Endothelial cell of umbilical vein (primary cell): Measurements from ENCODE around the gene FAM193B. TPM values are rescaled to one million over a fixed set of nuclear protein-coding genes. Genes with fewer than 3 reads are reported as not detected.

Experiments
- BruUV-seq: library from RNA; stranded (reverse); fragments of 400-500 nt; replicated peaks from 2 replicates; lab custom pipeline; 2021; lab: Mats Ljungman, UMichigan
- CTCF ChIA-PET: fragments of 300-600, 350-600 bp; sonication (Branson Sonifier 250); formaldehyde crosslinking; loops from one replicate; lab custom pipeline; 2021; ENCODE audit warnings: antibody characterized with exemption, inconsistent platforms; lab: Charles Lee
- POLR2A ChIA-PET: fragments of 300-600, 350-600 bp; sonication (Branson Sonifier 250); formaldehyde crosslinking; loops from one replicate; lab custom pipeline; 2021; ENCODE audit warnings: antibody characterized with exemption, inconsistent platforms; lab: Charles Lee
- DNase-seq: peaks from one replicate; pipeline ENCODE4 v3.0.0-alpha.2; 2011; ENCODE audit warnings: low read depth, low spot score
- FAIRE-seq: peaks from 2 replicates; lab custom pipeline; 2011; peaks lifted over from hg19 to GRCh38; lab: Jason Lieb, UNC
- H2AFZ ChIP-seq: 2 replicates; pipeline ENCODE4 v1.6.0; 2012; ENCODE audit warnings: low read depth, low read length, control low read depth, inconsistent platforms
- H3K27ac ChIP-seq: 2 replicates; pipeline ENCODE4 v1.5.1; 2011; ENCODE audit warnings: low read depth, mild to moderate bottlenecking, control low read depth, low read length, moderate library complexity; ENCODE audit not compliant: insufficient read depth
- H3K27me3 ChIP-seq, 2 experiments: 2 replicates each; pipeline versions ENCODE4 v1.6.0 to v1.6.1; 2011; ENCODE audit warnings: low read length in 2 of 2, mixed read lengths in 1 of 2; ENCODE audit not compliant: control insufficient read depth in 2 of 2, insufficient read depth in 2 of 2
- H3K36me3 ChIP-seq, 2 experiments: 2 replicates in 1 of 2; 3 replicates in 1 of 2; pipeline ENCODE4 v1.5.1; 2011; ENCODE audit warnings: low read length in 2 of 2, mild to moderate bottlenecking in 1 of 2, moderate library complexity in 1 of 2; ENCODE audit not compliant: control insufficient read depth in 2 of 2, insufficient read depth in 2 of 2; ENCODE audit errors: extremely low read depth in 1 of 2
- H3K4me1 ChIP-seq: 3 replicates; pipeline ENCODE4 v1.5.1; 2011; ENCODE audit warnings: mild to moderate bottlenecking, low read length; ENCODE audit not compliant: control insufficient read depth, insufficient read depth; ENCODE audit errors: extremely low read depth
- H3K4me2 ChIP-seq: 2 replicates; pipeline ENCODE4 v1.6.1; 2011; ENCODE audit warnings: low read length, control low read depth, mixed read lengths; ENCODE audit not compliant: insufficient read depth
- H3K4me3 ChIP-seq, 3 experiments: fragments of 200-600 bp in 1 of 3; sonication (generic), shearing (Covaris generic) in 1 of 3; replicated peaks in 1 of 3; 2 replicates each; pipeline ENCODE4 v1.5.1; 2011 to 2016; ENCODE audit warnings: control low read depth in 3 of 3, low read length in 3 of 3, mild to moderate bottlenecking in 2 of 3, inconsistent platforms in 1 of 3, low read depth in 1 of 3, moderate library complexity in 1 of 3; ENCODE audit not compliant: insufficient read depth in 1 of 3
- H3K79me2 ChIP-seq: 2 replicates; pipeline ENCODE4 v1.6.0; 2012; ENCODE audit warnings: low read length, inconsistent platforms; ENCODE audit not compliant: control insufficient read depth, insufficient read depth
- H3K9ac ChIP-seq: replicated peaks from 2 replicates; pipeline ENCODE3; 2011; ENCODE audit warnings: low read length, control low read depth; ENCODE audit not compliant: insufficient read depth; ENCODE audit errors: extremely low read depth
- H3K9me1 ChIP-seq: replicated peaks from 3 replicates; pipeline ENCODE4 v1.6.0; 2011; ENCODE audit warnings: mild to moderate bottlenecking, low read length; ENCODE audit not compliant: control insufficient read depth, insufficient read depth; ENCODE audit errors: extremely low read depth
- H3K9me3 ChIP-seq: replicated peaks from 2 replicates; pipeline ENCODE4 v1.5.1; 2012; ENCODE audit warnings: low read length, inconsistent platforms; ENCODE audit not compliant: control insufficient read depth, insufficient read depth
- H4K20me1 ChIP-seq: replicated peaks from 2 replicates; pipeline ENCODE3; 2011; ENCODE audit warnings: mild to moderate bottlenecking, low read length; ENCODE audit not compliant: control insufficient read depth, insufficient read depth; ENCODE audit errors: extremely low read depth
- EZH2 ChIP-seq: IDR thresholded peaks from 2 replicates; pipeline ENCODE4 v1.6.1; 2012; ENCODE audit warnings: borderline replicate concordance, low read depth, mild to moderate bottlenecking, moderate library complexity, low read length, inconsistent platforms; ENCODE audit not compliant: severe bottlenecking
- FOS ChIP-seq: IDR thresholded peaks from 2 replicates; pipeline ENCODE4 v1.6.1; 2011; ENCODE audit warnings: mild to moderate bottlenecking, low read length, moderate library complexity, borderline replicate concordance; ENCODE audit not compliant: insufficient read depth
- GATA2 ChIP-seq: IDR thresholded peaks from 2 replicates; pipeline ENCODE4 v1.7.0; 2011; ENCODE audit warnings: low read depth, mild to moderate bottlenecking, moderate library complexity, mixed read lengths, low read length; ENCODE audit not compliant: insufficient read length, insufficient read depth
- JUN ChIP-seq: IDR thresholded peaks from 2 replicates; pipeline ENCODE4 v1.6.1; 2011; ENCODE audit warnings: borderline replicate concordance, low read depth; ENCODE audit not compliant: insufficient read length, insufficient read depth
- MYC ChIP-seq: IDR thresholded peaks from one replicate; pipeline ENCODE4 v1.6.1; 2011; ENCODE audit warnings: mild to moderate bottlenecking, low read depth, low read length
- POLR2A ChIP-seq: IDR thresholded peaks from 2 replicates; pipeline ENCODE4 v1.6.1; 2012; ENCODE audit warnings: low read depth, mild to moderate bottlenecking, control low read depth, low read length
- POLR2AphosphoS5 ChIP-seq: IDR thresholded peaks from 2 replicates; pipeline ENCODE4 v1.6.1; 2012; ENCODE audit warnings: low read depth, mild to moderate bottlenecking, control low read depth, low read length, moderate library complexity; ENCODE audit not compliant: insufficient read depth
- dilution Hi-C: fragments of 300-500 bp; cut with MboI; formaldehyde crosslinking; loops from one replicate; pipeline ENCODE4 v1.15.0; 2019; ENCODE audit warnings: low sequenced_read_pairs; ENCODE audit not compliant: extremely low pct_ligation_motif_present
- intact Hi-C: fragments of 100-400 bp; cut with micrococcal nuclease; formaldehyde crosslinking; loops from one replicate; pipeline ENCODE4 v1.10.0; 2022
- polyA plus RNA-seq, 4 experiments: library from polyadenylated mRNA; depleted of rRNA in 3 of 4; stranded (reverse) in 3 of 4; unstranded in 1 of 4; fragments of >200 nt; gene quantifications; 2 replicates each; pipeline versions ENCODE4 v1.2.1 to v1.2.3, GENCODE V29; 2011 to 2012; ENCODE audit warnings: missing spikeins in 1 of 4
- total RNA-seq: library from RNA; stranded (reverse); gene quantifications from 2 replicates; pipeline ENCODE4 v1.2.3, GENCODE V29; 2021
- TF ChIP-seq, protein P1 (sequence below), 2 donors: IDR thresholded peaks; 1 replicate in 1 of 2; 2 replicates in 1 of 2; pipeline ENCODE4 v1.5.1; 2011; ENCODE audit warnings: low read length in 2 of 2, mild to moderate bottlenecking in 2 of 2, moderate library complexity in 2 of 2, control low read depth in 1 of 2, inconsistent platforms in 1 of 2, low read depth in 1 of 2; ENCODE audit not compliant: insufficient read depth in 1 of 2; ENCODE audit errors: extremely low read depth in 1 of 2
- TF ChIP-seq, protein P2 (sequence below): IDR thresholded peaks from 2 replicates; pipeline ENCODE4 v1.6.1; 2011; ENCODE audit not compliant: insufficient read depth, insufficient read length

FAM193B gene
- total and polyA plus RNA-seq, 2 donors (not counting 3 experiments of a cell fraction or from before 2014, with no cell fraction given): 57.9 to 75.7 TPM

DNA sequence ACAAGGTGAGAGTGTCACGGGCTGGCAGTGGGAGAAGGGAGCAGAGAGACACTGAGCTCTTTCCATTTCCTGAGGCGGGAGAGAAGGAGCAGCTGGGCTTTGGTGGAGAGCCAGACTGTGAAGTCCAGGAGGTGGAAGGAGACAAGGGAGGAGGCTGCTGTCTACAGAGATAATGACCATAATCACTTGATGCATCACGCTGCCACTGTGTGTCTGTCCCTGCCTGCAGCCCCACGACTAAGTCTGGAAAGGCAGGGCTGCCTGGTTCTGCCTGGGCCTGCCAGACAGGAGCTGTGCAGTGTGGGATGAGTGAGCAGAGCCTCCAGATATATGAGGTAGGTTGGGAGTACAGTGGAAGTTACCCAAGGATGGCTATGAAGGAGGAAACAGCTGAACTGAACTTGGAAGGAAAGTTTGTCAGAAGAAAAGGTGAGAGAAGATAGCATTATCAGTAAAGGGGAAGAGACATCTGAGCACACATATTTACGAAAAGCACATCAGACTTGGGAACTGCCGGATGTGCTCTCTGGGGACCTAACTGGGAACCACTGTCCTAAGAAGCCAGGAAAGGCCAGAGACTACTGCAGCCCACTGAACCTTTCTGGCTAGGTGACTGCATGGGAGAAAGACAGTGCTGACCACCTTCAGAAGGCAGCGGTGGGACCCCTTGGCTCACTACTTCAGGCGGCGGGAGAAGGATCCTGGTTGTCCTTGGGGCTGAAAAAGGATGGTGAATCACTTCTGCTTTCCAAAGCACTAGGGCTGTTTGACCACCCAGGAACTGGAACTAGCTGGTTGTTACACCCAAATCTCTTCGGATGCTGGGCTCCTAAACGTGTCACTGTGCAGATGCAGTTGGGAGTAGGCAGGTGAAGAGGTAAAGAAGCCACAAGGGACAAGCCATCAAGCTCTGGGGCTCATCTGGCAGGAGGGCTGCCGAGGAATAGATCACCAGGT lies 24.8 kb downstream of the FAM193B start:
- dilution Hi-C loops (no loop called here), intact Hi-C loops (no loop called here)
- BruUV-seq: no TSS peak
- no peaks in the 10 kb centered on the region for H3K4me1 ChIP-seq
- FAIRE-seq (no peak), DNase-seq (no peak)
- H3K27ac ChIP-seq: no peak overlapping the region
- no peaks in the 10 kb centered on the region for H3K79me2 ChIP-seq
- H3K27me3 ChIP-seq: no peaks in the 10 kb centered on the region
- no peaks in the 10 kb centered on the region for H3K9me1 ChIP-seq
- POLR2A ChIA-PET: no interaction called here
- H2AFZ ChIP-seq: no peak overlapping the region
- no peak overlapping the region for H3K9ac ChIP-seq
- H3K4me3 ChIP-seq: no peak overlapping the region
- peaks cover 17 to 66% of the 10 kb centered on the region in 2 experiments for H3K36me3 ChIP-seq
- TF ChIP-seq, protein P1, sequence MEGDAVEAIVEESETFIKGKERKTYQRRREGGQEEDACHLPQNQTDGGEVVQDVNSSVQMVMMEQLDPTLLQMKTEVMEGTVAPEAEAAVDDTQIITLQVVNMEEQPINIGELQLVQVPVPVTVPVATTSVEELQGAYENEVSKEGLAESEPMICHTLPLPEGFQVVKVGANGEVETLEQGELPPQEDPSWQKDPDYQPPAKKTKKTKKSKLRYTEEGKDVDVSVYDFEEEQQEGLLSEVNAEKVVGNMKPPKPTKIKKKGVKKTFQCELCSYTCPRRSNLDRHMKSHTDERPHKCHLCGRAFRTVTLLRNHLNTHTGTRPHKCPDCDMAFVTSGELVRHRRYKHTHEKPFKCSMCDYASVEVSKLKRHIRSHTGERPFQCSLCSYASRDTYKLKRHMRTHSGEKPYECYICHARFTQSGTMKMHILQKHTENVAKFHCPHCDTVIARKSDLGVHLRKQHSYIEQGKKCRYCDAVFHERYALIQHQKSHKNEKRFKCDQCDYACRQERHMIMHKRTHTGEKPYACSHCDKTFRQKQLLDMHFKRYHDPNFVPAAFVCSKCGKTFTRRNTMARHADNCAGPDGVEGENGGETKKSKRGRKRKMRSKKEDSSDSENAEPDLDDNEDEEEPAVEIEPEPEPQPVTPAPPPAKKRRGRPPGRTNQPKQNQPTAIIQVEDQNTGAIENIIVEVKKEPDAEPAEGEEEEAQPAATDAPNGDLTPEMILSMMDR (IDR thresholded peaks at IDR 0.05; ENCODE audit: extremely low read depth in 1 of 2, insufficient read depth in 1 of 2, low read depth in 1 of 2, low read length in 2 of 2): no peak
- no peak for TF ChIP-seq FOS
- TF ChIP-seq MYC: no peak
- TF ChIP-seq JUN: no peak
- TF ChIP-seq POLR2A: no peak
- TF ChIP-seq, protein P2, sequence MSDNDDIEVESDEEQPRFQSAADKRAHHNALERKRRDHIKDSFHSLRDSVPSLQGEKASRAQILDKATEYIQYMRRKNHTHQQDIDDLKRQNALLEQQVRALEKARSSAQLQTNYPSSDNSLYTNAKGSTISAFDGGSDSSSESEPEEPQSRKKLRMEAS: no peak
- TF ChIP-seq POLR2AphosphoS5: no peak
- TF ChIP-seq EZH2: no peak
- TF ChIP-seq GATA2: no peak
- no peak overlapping the region for H3K4me2 ChIP-seq
- no peaks in the 10 kb centered on the region for H3K9me3 ChIP-seq
- CTCF ChIA-PET: no interaction called here
- no peaks in the 10 kb centered on the region for H4K20me1 ChIP-seq
